BLaER1 treated with 17β-estradiol and CSF1 and Interleukin-3, amounts not matched to agents 10 nM and 100 nM (cell line): ENCODE results near the gene FLT3LG.

Experiments
- H3K27ac ChIP-seq, 11 experiments: shearing (Covaris generic); formaldehyde crosslinking; 2 replicates each; pipeline ENCODE4 v1.8.1; 2022
- H3K27me3 ChIP-seq, 11 experiments: shearing (Covaris generic); formaldehyde crosslinking; 2 replicates each; pipeline ENCODE4 v1.8.1; 2022
- H3K36me3 ChIP-seq, 11 experiments: shearing (Covaris generic); formaldehyde crosslinking; 2 replicates each; pipeline ENCODE4 v1.8.1; 2022
- H3K4me1 ChIP-seq, 10 experiments: shearing (Covaris generic); formaldehyde crosslinking; 2 replicates each; pipeline ENCODE4 v1.8.1; 2022
- H3K4me2 ChIP-seq, 11 experiments: shearing (Covaris generic); formaldehyde crosslinking; 2 replicates each; pipeline ENCODE4 v1.8.1; 2022
- H3K4me3 ChIP-seq, 10 experiments: shearing (Covaris generic); formaldehyde crosslinking; 2 replicates each; pipeline ENCODE4 v1.8.1; 2022
- H3K9ac ChIP-seq, 11 experiments: shearing (Covaris generic); formaldehyde crosslinking; 2 replicates each; pipeline ENCODE4 v1.8.1; 2022
- H3K9me3 ChIP-seq, 11 experiments: shearing (Covaris generic); formaldehyde crosslinking; replicated peaks in 1 of 11; 2 replicates each; pipeline ENCODE4 v1.8.1; 2022
- H4K20me1 ChIP-seq, 11 experiments: shearing (Covaris generic); formaldehyde crosslinking; 2 replicates each; pipeline ENCODE4 v1.8.1; 2022
- Cebpa-rat ChIP-seq, 11 experiments: shearing (Covaris generic); IDR thresholded peaks; 2 replicates each; pipeline ENCODE4 v1.8.1; 2022

Gene FLT3LG

GRCh38 chr19:49474542-49474924, 518 bp downstream of the FLT3LG start:
- peaks cover 0 to 11% (median 0%) of the 10 kb centered on the region in 11 experiments; a peak in 6 of 22 replicates for H4K20me1 ChIP-seq
- no peak for TF ChIP-seq Cebpa-rat (IDR thresholded peaks at IDR 0.05)
- peaks cover 0 to 5% (median 0%) of the 10 kb centered on the region in 11 experiments; a peak in 3 of 22 replicates for H3K36me3 ChIP-seq
- H3K4me3 ChIP-seq, result peak overlapping the region; percentile 46 to 71 (median 56); a peak in 19 of 20 replicates
- no peaks in the 10 kb centered on the region for H3K27me3 ChIP-seq
- H3K4me2 ChIP-seq, result peak overlapping the region; percentile 80 to 96 (median 88)
- H3K9ac ChIP-seq, result peak overlapping the region; percentile 65 to 83 (median 76); a peak in 21 of 22 replicates
- peak overlapping the region in 10 of 11 experiments; percentile 53 to 80 (median 70); a peak in 16 of 22 replicates for H3K27ac ChIP-seq
- no peaks in the 10 kb centered on the region for H3K9me3 ChIP-seq
- H3K4me1 ChIP-seq, result peaks cover 34 to 79% (median 74%) of the 10 kb centered on the region in 10 experiments

GRCh38 chr19:49475191-49475917, 1.3 kb downstream of the FLT3LG start:
- peaks cover 0 to 5% (median 0%) of the 10 kb centered on the region in 11 experiments; a peak in 3 of 22 replicates for H3K36me3 ChIP-seq
- TF ChIP-seq Cebpa-rat (IDR thresholded peaks at IDR 0.05), result no peak

GRCh38 chr19:49475995-49476880, 2.2 kb downstream of the FLT3LG start:
- no peak for TF ChIP-seq Cebpa-rat (IDR thresholded peaks at IDR 0.05)
- peaks cover 17 to 62% (median 57%) of the 10 kb centered on the region in 10 experiments for H3K4me1 ChIP-seq
- H3K27me3 ChIP-seq, result no peaks in the 10 kb centered on the region
- no peaks in the 10 kb centered on the region for H3K9me3 ChIP-seq
- H3K4me2 ChIP-seq, result peak overlapping the region; percentile 19 to 96 (median 86); a peak in 18 of 22 replicates
- no peaks in the 10 kb centered on the region for H4K20me1 ChIP-seq
- H3K36me3 ChIP-seq, result no peaks in the 10 kb centered on the region; a peak in 1 of 22 replicates
- no peak overlapping the region for H3K4me3 ChIP-seq
- peak overlapping the region in 2 of 11 experiments; percentile 5 to 23; a peak in 1 of 22 replicates for H3K9ac ChIP-seq
- peak overlapping the region in 5 of 11 experiments; percentile 26 to 71 (median 28); a peak in 7 of 22 replicates for H3K27ac ChIP-seq

More at GRCh38 chr19:49475191-49475917, 1.3 kb downstream of the FLT3LG start:
- Histone ChIP-seq H3K9me3 (no peaks in the 10 kb centered on the region), H3K4me3 (peak overlapping the region in 2 of 10 experiments; percentile 56 to 71; a peak in 2 of 20 replicates), H3K27me3 (no peaks in the 10 kb centered on the region), H3K27ac (peak overlapping the region in 7 of 11 experiments; percentile 53 to 80 (median 72); a peak in 7 of 22 replicates), H3K9ac (peak overlapping the region in 7 of 11 experiments; percentile 67 to 80 (median 76); a peak in 13 of 22 replicates), H3K4me1 (peaks cover 26 to 71% (median 66%) of the 10 kb centered on the region in 10 experiments), H3K4me2 (peak overlapping the region; percentile 80 to 96 (median 88)), H4K20me1 (peaks cover 0 to 3% (median 0%) of the 10 kb centered on the region in 11 experiments; a peak in 2 of 22 replicates)

- H3K27me3 ChIP-seq, result no peaks in the 10 kb centered on the region
- H3K4me3 ChIP-seq, result no peak overlapping the region
- H3K4me2 ChIP-seq, result no peak overlapping the region
- no peak for TF ChIP-seq Cebpa-rat (IDR thresholded peaks at IDR 0.05)
- H3K27ac ChIP-seq, result no peak overlapping the region
- H3K9ac ChIP-seq, result no peak overlapping the region
- H3K36me3 ChIP-seq, result no peaks in the 10 kb centered on the region
- H3K4me1 ChIP-seq, result peaks cover 0 to 28% (median 23%) of the 10 kb centered on the region in 10 experiments; a peak in 18 of 20 replicates
- no peaks in the 10 kb centered on the region for H3K9me3 ChIP-seq
- H4K20me1 ChIP-seq, result no peaks in the 10 kb centered on the region
Measured at GRCh38 chr19:49479975-49480628, 6.1 kb downstream of the FLT3LG start.

- H4K20me1 ChIP-seq, result no peaks in the 10 kb centered on the region
- no peak for TF ChIP-seq Cebpa-rat (IDR thresholded peaks at IDR 0.05)
- no peak overlapping the region; a peak in 2 of 22 replicates for H3K9ac ChIP-seq
Measured at GRCh38 chr19:49481020-49481683, 7.1 kb downstream of the FLT3LG start.

GRCh38 chr19:49486232-49486631, 12.2 kb downstream of the FLT3LG start:
- peaks cover 28 to 35% (median 33%) of the 10 kb centered on the region in 11 experiments for H3K36me3 ChIP-seq
- H3K27me3 ChIP-seq, result no peaks in the 10 kb centered on the region
- no peak overlapping the region; a peak in 1 of 22 replicates for H3K9ac ChIP-seq
- H3K4me1 ChIP-seq, result peaks cover 20 to 38% (median 22%) of the 10 kb centered on the region in 10 experiments
- H3K9me3 ChIP-seq, result peaks cover 0 to 7% (median 0%) of the 10 kb centered on the region in 11 experiments; a peak in 2 of 22 replicates
- peak overlapping the region in 3 of 11 experiments; percentile 6 to 46 (median 33); a peak in 1 of 22 replicates for H3K4me2 ChIP-seq
- peaks cover 33 to 37% (median 35%) of the 10 kb centered on the region in 11 experiments for H4K20me1 ChIP-seq
- TF ChIP-seq Cebpa-rat (IDR thresholded peaks at IDR 0.05), result no peak
- H3K27ac ChIP-seq, result peak overlapping the region in 8 of 11 experiments; percentile 72 to 98 (median 94); a peak in 14 of 22 replicates
- no peak overlapping the region for H3K4me3 ChIP-seq

More at GRCh38 chr19:49481020-49481683, 7.1 kb downstream of the FLT3LG start:
- Histone ChIP-seq H3K27me3 (no peaks in the 10 kb centered on the region), H3K36me3 (no peaks in the 10 kb centered on the region), H3K4me2 (peak overlapping the region in 1 of 11 experiments; percentile 11; a peak in 1 of 22 replicates), H3K9me3 (no peaks in the 10 kb centered on the region), H3K4me1 (peaks cover 0 to 19% (median 14%) of the 10 kb centered on the region in 10 experiments; a peak in 17 of 20 replicates), H3K27ac (no peak overlapping the region; a peak in 1 of 22 replicates), H3K4me3 (no peak overlapping the region)

- Histone ChIP-seq H3K4me1 (peaks cover 20 to 36% (median 24%) of the 10 kb centered on the region in 10 experiments), H3K36me3 (peaks cover 33 to 41% (median 39%) of the 10 kb centered on the region in 11 experiments), H3K27me3 (no peaks in the 10 kb centered on the region), H3K9ac (peak overlapping the region in 9 of 11 experiments; percentile 41 to 99 (median 98); a peak in 15 of 22 replicates), H3K9me3 (peaks cover 0 to 7% (median 0%) of the 10 kb centered on the region in 11 experiments; a peak in 2 of 22 replicates), H4K20me1 (peaks cover 38 to 43% (median 41%) of the 10 kb centered on the region in 11 experiments), H3K4me2 (peak overlapping the region in 9 of 11 experiments; percentile 6 to 69 (median 32); a peak in 9 of 22 replicates), H3K27ac (peak overlapping the region; percentile 72 to 98 (median 95); a peak in 21 of 22 replicates), H3K4me3 (peak overlapping the region in 2 of 10 experiments; percentile 52 to 98; a peak in 4 of 20 replicates)
- TF ChIP-seq Cebpa-rat (IDR thresholded peaks at IDR 0.05), result no peak
Measured at GRCh38 chr19:49486710-49487276, 12.8 kb downstream of the FLT3LG start.
